ENCODE results near the gene RAB37. TPM values are rescaled to one million over a fixed set of nuclear protein-coding genes. Genes with fewer than 3 reads are reported as not detected.
A peak's percentile ranks its signal among the peaks of the same experiment; 100 is the strongest.

RAB37 gene
- total RNA-seq, 1 experiment from 2014 or later, result 2.5 TPM

- H3K27ac Mint-ChIP-seq, result no peak overlapping the region; a peak in 1 of 7 replicates
- no peak overlapping the region for H2BK5ac ChIP-seq (ENCODE audit: insufficient read length, low read length)
Observed at GRCh38 chr17:74697515-74697914, 39.5 kb upstream of the RAB37 start.

More at GRCh38 chr17:74697515-74697914, 39.5 kb upstream of the RAB37 start:
- no peak overlapping the region for H3K56ac ChIP-seq (ENCODE audit: insufficient read length, low read depth, low read length)
- H2BK12ac ChIP-seq (ENCODE audit: insufficient read length, low read depth, low read length), result no peak overlapping the region
- H4K20me1 ChIP-seq (ENCODE audit: control insufficient read depth, insufficient read depth, insufficient read length), result no peaks in the 10 kb centered on the region
- 0 out of 2 replicates have a peak, but pooled peaks cover under 1% of the 10 kb centered on the region for H3K27me3 ChIP-seq (ENCODE audit: insufficient read depth, low read length)
- H3K79me1 ChIP-seq (ENCODE audit: insufficient read depth, low read depth, low read length, poor library complexity, severe bottlenecking), result no peaks in the 10 kb centered on the region
- H3K27ac ChIP-seq (ENCODE audit: insufficient read length, low read depth, low read length), result no peak overlapping the region
- no peak overlapping the region for H3K4ac ChIP-seq (ENCODE audit: low read depth, low read length)
- no peak overlapping the region for H2BK15ac ChIP-seq (ENCODE audit: low read depth, low read length)
- H3K9ac ChIP-seq (ENCODE audit: extremely low read depth, insufficient read length, low read length), result no peak overlapping the region
- Mint-ChIP-seq H3K4me3 (no peak overlapping the region), H3K36me3 (ENCODE audit: insufficient read depth in 1 of 3, low read depth in 3 of 3) (no peaks in the 10 kb centered on the region), H3K4me1 (no peaks in the 10 kb centered on the region), H3K9me3 (peaks cover 3 to 6% of the 10 kb centered on the region in 2 experiments; a peak in 3 of 5 replicates), H3K27me3 (ENCODE audit: low read depth) (peaks cover 58% of the 10 kb centered on the region)
- no peaks in the 10 kb centered on the region for H3K79me2 ChIP-seq (ENCODE audit: insufficient read depth, low read length)
- no peak overlapping the region for H3T11ph ChIP-seq (ENCODE audit: low read length)
- no peak overlapping the region for H2BK20ac ChIP-seq (ENCODE audit: low read depth, low read length, poor library complexity, severe bottlenecking)
- no peak for DNase-seq
- peak overlapping the region; percentile 17 for H3K23ac ChIP-seq (ENCODE audit: insufficient read length, low read depth, low read length)
- H3K4me2 ChIP-seq (ENCODE audit: insufficient read depth, insufficient read length, low read length), result no peak overlapping the region
- no peaks in the 10 kb centered on the region for H3K23me2 ChIP-seq (ENCODE audit: insufficient read length, low read depth, low read length, poor library complexity, severe bottlenecking)
- no peak overlapping the region; the same call in 1 of the 2 replicates for H3K14ac ChIP-seq (ENCODE audit: insufficient read depth, low read length)
- no peak overlapping the region for H3K18ac ChIP-seq (ENCODE audit: insufficient read length, low read depth, low read length)
- no peak overlapping the region for H2AK5ac ChIP-seq (ENCODE audit: insufficient read length, low read length)
- WGBS (ENCODE audit: extremely low coverage, insufficient read length, low lambda C conversion rate), result no CpG with 5 or more reads among the region's 2 CpGs
- no peak overlapping the region for H4K5ac ChIP-seq (ENCODE audit: insufficient read length, low read depth, low read length)
- no peak overlapping the region for H4K91ac ChIP-seq (ENCODE audit: insufficient read length, low read depth, low read length)
- no peaks in the 10 kb centered on the region for H3K4me1 ChIP-seq (ENCODE audit: insufficient read depth, low read length)
- no peak overlapping the region for H4K8ac ChIP-seq (replicated peaks; ENCODE audit: insufficient read length, low read depth, low read length)
- no peak overlapping the region for H2BK120ac ChIP-seq (ENCODE audit: low read depth, low read length, poor library complexity, severe bottlenecking)
- no peaks in the 10 kb centered on the region for H3K9me3 ChIP-seq (ENCODE audit: control insufficient read depth, low read depth, low read length)
- TF ChIP-seq, protein P1, sequence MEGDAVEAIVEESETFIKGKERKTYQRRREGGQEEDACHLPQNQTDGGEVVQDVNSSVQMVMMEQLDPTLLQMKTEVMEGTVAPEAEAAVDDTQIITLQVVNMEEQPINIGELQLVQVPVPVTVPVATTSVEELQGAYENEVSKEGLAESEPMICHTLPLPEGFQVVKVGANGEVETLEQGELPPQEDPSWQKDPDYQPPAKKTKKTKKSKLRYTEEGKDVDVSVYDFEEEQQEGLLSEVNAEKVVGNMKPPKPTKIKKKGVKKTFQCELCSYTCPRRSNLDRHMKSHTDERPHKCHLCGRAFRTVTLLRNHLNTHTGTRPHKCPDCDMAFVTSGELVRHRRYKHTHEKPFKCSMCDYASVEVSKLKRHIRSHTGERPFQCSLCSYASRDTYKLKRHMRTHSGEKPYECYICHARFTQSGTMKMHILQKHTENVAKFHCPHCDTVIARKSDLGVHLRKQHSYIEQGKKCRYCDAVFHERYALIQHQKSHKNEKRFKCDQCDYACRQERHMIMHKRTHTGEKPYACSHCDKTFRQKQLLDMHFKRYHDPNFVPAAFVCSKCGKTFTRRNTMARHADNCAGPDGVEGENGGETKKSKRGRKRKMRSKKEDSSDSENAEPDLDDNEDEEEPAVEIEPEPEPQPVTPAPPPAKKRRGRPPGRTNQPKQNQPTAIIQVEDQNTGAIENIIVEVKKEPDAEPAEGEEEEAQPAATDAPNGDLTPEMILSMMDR (conservative IDR thresholded peaks at IDR 0.05), result no peak
- no peak overlapping the region for H2AFZ ChIP-seq (ENCODE audit: low read length)

Measured in H9 (cell line).